SK-N-SH (cell line): ENCODE results near the gene MYLK. TPM values are rescaled to one million over a fixed set of nuclear protein-coding genes. Genes with fewer than 3 reads are reported as not detected.

ENCODE experiments used
- CTCF ChIA-PET: fragments of 300-600, 350-600 bp; formaldehyde crosslinking; extraction: SDS; loops from one replicate; lab custom pipeline; 2021; lab: Yijun Ruan, JAX
- POLR2A ChIA-PET: fragments of 350-600 bp; sonication (Branson Sonifier 250); formaldehyde crosslinking; extraction: SDS; loops from one replicate; lab custom pipeline; 2020; ENCODE audit warnings: antibody characterized with exemption, inconsistent platforms; lab: Yijun Ruan, JAX
- DNase-seq: peaks from one replicate; pipeline ENCODE4 v3.0.0; 2012
- H2AFZ ChIP-seq: fragments of 200-600 bp; sonication (generic); 2 replicates; pipeline ENCODE4 v1.8.1; 2016; ENCODE audit warnings: antibody characterized with exemption, mild to moderate bottlenecking, low read depth
- H3F3A ChIP-seq: fragments of 200-600 bp; sonication (generic); replicated peaks from 2 replicates; pipeline ENCODE3; 2016; ENCODE audit warnings: antibody characterized with exemption, mild to moderate bottlenecking; ENCODE audit not compliant: insufficient read depth
- H3K27ac ChIP-seq, 2 experiments: fragments of 200-500 bp in 1 of 2; fragments of 200-600 bp in 1 of 2; sonication (Bioruptor generic) in 1 of 2; sonication (generic), shearing (Covaris generic) in 1 of 2; 2 replicates each; pipeline versions ENCODE4 v1.5.1 to v1.6.1; 2014 to 2016; ENCODE audit warnings: low read depth in 2 of 2, inconsistent platforms in 1 of 2, low read length in 1 of 2, mild to moderate bottlenecking in 1 of 2, mixed read lengths in 1 of 2
- H3K27me3 ChIP-seq: fragments of 200-600 bp; sonication (generic), shearing (Covaris generic); 2 replicates; pipeline ENCODE4 v1.6.1; 2016; ENCODE audit warnings: mixed run types; ENCODE audit not compliant: insufficient read depth
- H3K36me3 ChIP-seq, 2 experiments: fragments of 200-500 bp in 1 of 2; fragments of 200-600 bp in 1 of 2; sonication (Bioruptor generic) in 1 of 2; sonication (generic) in 1 of 2; replicated peaks in 1 of 2; 2 replicates each; pipeline versions ENCODE3 to v1.5.1; 2014 to 2016; ENCODE audit warnings: low read length in 1 of 2, mild to moderate bottlenecking in 1 of 2; ENCODE audit not compliant: insufficient read depth in 2 of 2, control insufficient read depth in 1 of 2
- H3K4me1 ChIP-seq, 2 experiments: fragments of 200-500 bp in 1 of 2; fragments of 200-600 bp in 1 of 2; sonication (Bioruptor generic) in 1 of 2; sonication (generic), shearing (Covaris generic) in 1 of 2; 2 replicates each; pipeline versions ENCODE4 v1.5.1 to v1.6.1; 2014 to 2016; ENCODE audit warnings: low read depth in 1 of 2, low read length in 1 of 2, mixed run types in 1 of 2; ENCODE audit not compliant: insufficient read depth in 2 of 2, control insufficient read depth in 1 of 2
- H3K4me2 ChIP-seq: fragments of 200-600 bp; sonication (generic), shearing (Covaris generic); 2 replicates; pipeline ENCODE4 v1.6.1; 2017; ENCODE audit warnings: mixed run types
- H3K4me3 ChIP-seq, 2 experiments: fragments of 200-500 bp in 1 of 2; fragments of 200-600 bp in 1 of 2; sonication (Bioruptor generic) in 1 of 2; sonication (generic), shearing (Covaris generic) in 1 of 2; 2 replicates each; pipeline versions ENCODE4 v1.5.1 to v1.8.1; 2014 to 2016; ENCODE audit warnings: low read depth in 2 of 2, inconsistent platforms in 1 of 2, low read length in 1 of 2, mild to moderate bottlenecking in 1 of 2, mixed read lengths in 1 of 2, moderate library complexity in 1 of 2
- H3K79me2 ChIP-seq: fragments of 200-600 bp; sonication (generic); 2 replicates; pipeline ENCODE4 v1.8.1; 2017; ENCODE audit warnings: mild to moderate bottlenecking; ENCODE audit not compliant: insufficient read depth
- H3K9ac ChIP-seq: fragments of 200-600 bp; sonication (generic); 2 replicates; pipeline ENCODE4 v1.6.1; 2017; ENCODE audit warnings: mixed run types
- H3K9me2 ChIP-seq: fragments of 200-600 bp; sonication (generic); 2 replicates; pipeline ENCODE4 v1.6.1; 2017; ENCODE audit warnings: mixed run types
- H3K9me3 ChIP-seq: fragments of 200-600 bp; sonication (generic); 2 replicates; pipeline ENCODE4 v1.6.1; 2017; ENCODE audit warnings: mixed run types, mild to moderate bottlenecking, moderate library complexity
- H4K20me1 ChIP-seq: fragments of 200-600 bp; sonication (generic); 2 replicates; pipeline ENCODE4 v1.6.1; 2017; ENCODE audit warnings: mild to moderate bottlenecking, mixed run types; ENCODE audit not compliant: insufficient read depth
- EP300 ChIP-seq, 2 experiments: IDR thresholded peaks; 2 replicates each; pipeline versions ENCODE4 v1.4.0 to v1.6.1; 2012; ENCODE audit warnings: borderline replicate concordance in 1 of 2, low read depth in 1 of 2, low read length in 1 of 2
- FOSL2 ChIP-seq: IDR thresholded peaks from 2 replicates; pipeline ENCODE4 v1.4.0; 2012; ENCODE audit warnings: low read depth, mild to moderate bottlenecking, moderate library complexity, borderline replicate concordance
- FOXM1 ChIP-seq: IDR thresholded peaks from 2 replicates; pipeline ENCODE4 v1.4.0; 2012; ENCODE audit warnings: low read depth, mild to moderate bottlenecking
- IRF3 ChIP-seq: fragments of 150-350 bp; IDR thresholded peaks from 2 replicates; pipeline ENCODE4 v1.6.1; 2016; ENCODE audit warnings: mild to moderate bottlenecking, low read depth, low read length
- MXI1 ChIP-seq: IDR thresholded peaks from 2 replicates; pipeline ENCODE4 v1.6.1; 2012; ENCODE audit warnings: mild to moderate bottlenecking, low read depth, low read length, improper control_type of control experiment
- NFIC ChIP-seq: IDR thresholded peaks from 2 replicates; pipeline ENCODE4 v1.4.0; 2012; ENCODE audit warnings: borderline replicate concordance
- PBX3 ChIP-seq: IDR thresholded peaks from 2 replicates; pipeline ENCODE4; 2012
- POLR2AphosphoS5 ChIP-seq: IDR thresholded peaks from 2 replicates; pipeline ENCODE4 v1.6.1; 2012; ENCODE audit warnings: low read depth, low read length
- RAD21 ChIP-seq: IDR thresholded peaks from 2 replicates; pipeline ENCODE4 v1.6.1; 2012; ENCODE audit warnings: mild to moderate bottlenecking, low read length
- RCOR1 ChIP-seq: fragments of 150-350 bp; IDR thresholded peaks from 2 replicates; pipeline ENCODE4 v1.6.1; 2017; ENCODE audit warnings: antibody characterized with exemption, low read length
- SIN3A ChIP-seq: IDR thresholded peaks from 2 replicates; pipeline ENCODE4 v1.6.1; 2012; ENCODE audit warnings: low read depth, mild to moderate bottlenecking, low read length, moderate library complexity, borderline replicate concordance
- SMC3 ChIP-seq: IDR thresholded peaks from 2 replicates; pipeline ENCODE4 v1.6.1; 2012; ENCODE audit warnings: low read depth, low read length, improper control_type of control experiment
- TAF1 ChIP-seq: IDR thresholded peaks from 2 replicates; pipeline ENCODE4 v1.6.1; 2012; ENCODE audit warnings: low read depth, mild to moderate bottlenecking, low read length, moderate library complexity, borderline replicate concordance
- TCF12 ChIP-seq: IDR thresholded peaks from 2 replicates; pipeline ENCODE4 v1.4.0; 2012
- YY1 ChIP-seq: IDR thresholded peaks from 2 replicates; pipeline ENCODE4 v1.4.0; 2012; ENCODE audit warnings: low read depth, mild to moderate bottlenecking
- ZBTB33 ChIP-seq: IDR thresholded peaks from 2 replicates; pipeline ENCODE4 v1.4.0; 2012; ENCODE audit warnings: low read depth, borderline replicate concordance
- whole genome bisulfite sequencing: methylation state at CpG from one replicate; pipeline ENCODE4 v1.1.6; 2017; ENCODE audit warnings: low lambda C conversion rate; 5-methylcytosine and 5-hydroxymethylcytosine counted together
- polyA plus RNA-seq, 3 experiments: library from polyadenylated mRNA; depleted of rRNA; stranded (reverse); fragments of >200 nt; gene quantifications; 2 replicates each; pipeline ENCODE4 v1.2.3, GENCODE V29; 2012

MYLK gene
- polyA plus RNA-seq, 1 of the 3 experiments (the other 2 are of a cell fraction): 272 TPM

GRCh38 chr3:123693584-123694190, 190.4 kb downstream of the MYLK start (continued):
- TF ChIP-seq POLR2AphosphoS5 (no peak; the same call in 1 of the 2 replicates), FOSL2 (no peak), NFIC (no peak), TCF12 (no peak), FOXM1 (no peak), PBX3 (no peak), TAF1 (no peak)

- TF ChIP-seq ZBTB33: no peak
- TF ChIP-seq IRF3: no peak
- TF ChIP-seq RAD21: no peak
- no peak for TF ChIP-seq RCOR1
- no peak for TF ChIP-seq TCF12
- TF ChIP-seq NFIC: no peak
- TF ChIP-seq SMC3: no peak
- TF ChIP-seq MXI1: no peak
- TF ChIP-seq FOSL2: no peak
- TF ChIP-seq YY1: no peak
- TF ChIP-seq SIN3A: no peak
- TF ChIP-seq EP300 (IDR thresholded peaks at IDR 0.05; ENCODE audit: borderline replicate concordance in 1 of 2, low read depth in 1 of 2, low read length in 1 of 2): no peak
- TF ChIP-seq POLR2AphosphoS5: no peak
- TF ChIP-seq, all 33 proteins: peak for 0
- no peaks in the 10 kb centered on the region for H3K9me3 ChIP-seq
- H4K20me1 ChIP-seq: no peaks in the 10 kb centered on the region
- H3K27me3 ChIP-seq: no peaks in the 10 kb centered on the region
- no peak for DNase-seq
- H3K9ac ChIP-seq: no peak overlapping the region
- H3K9me2 ChIP-seq: no peaks in the 10 kb centered on the region
- H3K4me1 ChIP-seq: peaks cover 16 to 46% of the 10 kb centered on the region in 2 experiments
- no peak overlapping the region for H3K4me2 ChIP-seq
- H3K27ac ChIP-seq: peak overlapping the region in 1 of 2 experiments; percentile 41; a peak in 1 of 4 replicates
- H3K79me2 ChIP-seq: peaks cover 23% of the 10 kb centered on the region; the same call in 1 of the 2 replicates
- peaks cover 10% of the 10 kb centered on the region for H3F3A ChIP-seq
- POLR2A ChIA-PET: no interaction called here
- 92% methylated on average over 13 of the region's 13 CpGs for WGBS
- H3K36me3 ChIP-seq: peaks cover 37 to 63% of the 10 kb centered on the region in 2 experiments
- no peak overlapping the region for H2AFZ ChIP-seq
- H3K4me3 ChIP-seq: no peak overlapping the region
- CTCF ChIA-PET: interaction anchor here (1.3 to 6.1 kb wide), 4 partner anchors 8 to 51 kb away, joined by 3 to 48 read pairs (median 4); no protein-coding TSS in a partner anchor
Observed at GRCh38 chr3:123692671-123693070, 191.5 kb downstream of the MYLK start.
